Activated CD4-positive, alpha-beta T cell treated with anti-CD3 and anti-CD28 coated beads for 48 hours (primary cell): ENCODE results near the gene PAQR8.

ENCODE experiments used
- DNase-seq: peaks from one replicate; pipeline ENCODE4 v3.0.0-alpha.2; 2020

PAQR8 gene

GRCh38 chr6:52352239-52353018 lies 9.5 kb upstream of the PAQR8 start:
- DNase-seq, result no peak

- no peak for DNase-seq
These were observed 5.9 kb upstream of the PAQR8 start for GRCh38 chr6:52356017-52356416.

GRCh38 chr6:52359403-52359802 lies 2.5 kb upstream of the PAQR8 start:
- DNase-seq, result no peak

- DNase-seq, result no peak
These were observed 1.9 kb upstream of the PAQR8 start for GRCh38 chr6:52360028-52360427.

GRCh38 chr6:52360601-52361413 lies 1.1 kb upstream of the PAQR8 start:
- no peak for DNase-seq

- DNase-seq, result peak; percentile 33
These were observed 472 bp upstream of the PAQR8 start for GRCh38 chr6:52361414-52361944.

- no peak for DNase-seq
These were observed 684 bp downstream of the PAQR8 start for GRCh38 chr6:52362443-52363227.

- DNase-seq, result no peak
These were observed 1.4 kb downstream of the PAQR8 start for GRCh38 chr6:52363228-52363867.

GRCh38 chr6:52364480-52365166 lies 2.7 kb downstream of the PAQR8 start:
- no peak for DNase-seq

- DNase-seq, result no peak
These were observed 3.4 kb downstream of the PAQR8 start for GRCh38 chr6:52365317-52365716.

GRCh38 chr6:52365866-52366540 lies 4.1 kb downstream of the PAQR8 start:
- no peak for DNase-seq

- no peak for DNase-seq
These were observed 6.1 kb downstream of the PAQR8 start for GRCh38 chr6:52368002-52368401.

- no peak for DNase-seq
These were observed 7.3 kb downstream of the PAQR8 start for GRCh38 chr6:52369234-52369633.

- no peak for DNase-seq
These were observed 9.8 kb downstream of the PAQR8 start for GRCh38 chr6:52371656-52372191.

- no peak for DNase-seq
These were observed 11.3 kb downstream of the PAQR8 start for GRCh38 chr6:52373151-52373690.

GRCh38 chr6:52374247-52374646 lies 12.3 kb downstream of the PAQR8 start:
- DNase-seq, result no peak

GRCh38 chr6:52375780-52376556 lies 14.0 kb downstream of the PAQR8 start:
- DNase-seq, result no peak

GRCh38 chr6:52376763-52377162 lies 14.8 kb downstream of the PAQR8 start:
- DNase-seq, result no peak

- DNase-seq, result no peak
These were observed 15.7 kb downstream of the PAQR8 start for GRCh38 chr6:52377538-52378221.
